Stimulated activated CD4-positive, alpha-beta T cell treated with anti-CD3 and anti-CD28 coated beads, Interleukin-4, amount 100 ng/mL, for 1 hour (primary cell): ENCODE data around the gene RANBP17.
"Not testable (repeated sequence)": the region's sequence is repeated elsewhere in the genome, so short reads cannot be mapped to it uniquely, and the experiment has no call there.

ENCODE experiments used
- DNase-seq: peaks from one replicate; pipeline ENCODE4 v3.0.0-alpha.2; 2020

The RANBP17 gene

GRCh38 chr5:170861917-170862766 lies at the start of gene RANBP17:
Gene RANBP17, plus strand, starts transcription at chr5:170862018.
- DNase-seq, result no peak

- no peak for DNase-seq
Observed at GRCh38 chr5:170813231-170813630, 48.6 kb upstream of the RANBP17 start.

GRCh38 chr5:170817195-170817594 lies 44.6 kb upstream of the RANBP17 start:
- no peak for DNase-seq

GRCh38 chr5:170818232-170818631 lies 43.6 kb upstream of the RANBP17 start:
- no peak for DNase-seq

GRCh38 chr5:170819824-170820223 lies 42.0 kb upstream of the RANBP17 start:
- no peak for DNase-seq

GRCh38 chr5:170821257-170821800 lies 40.5 kb upstream of the RANBP17 start:
- no peak for DNase-seq

GRCh38 chr5:170826117-170826516 lies 35.7 kb upstream of the RANBP17 start:
- DNase-seq, result no peak

GRCh38 chr5:170832241-170832640 lies 29.6 kb upstream of the RANBP17 start:
- DNase-seq, result no peak

GRCh38 chr5:170833981-170834380 lies 27.8 kb upstream of the RANBP17 start:
- not testable (repeated sequence) for DNase-seq

GRCh38 chr5:170836226-170836625 lies 25.6 kb upstream of the RANBP17 start:
- DNase-seq, result no peak

- no peak for DNase-seq
Observed at GRCh38 chr5:170843870-170844269, 17.9 kb upstream of the RANBP17 start.

GRCh38 chr5:170844651-170845050 lies 17.2 kb upstream of the RANBP17 start:
- no peak for DNase-seq

GRCh38 chr5:170846416-170846815 lies 15.4 kb upstream of the RANBP17 start:
- no peak for DNase-seq

GRCh38 chr5:170846846-170847245 lies 15.0 kb upstream of the RANBP17 start:
- DNase-seq, result no peak

- no peak for DNase-seq
Observed at GRCh38 chr5:170848033-170848432, 13.8 kb upstream of the RANBP17 start.

GRCh38 chr5:170849374-170849773 lies 12.4 kb upstream of the RANBP17 start:
- no peak for DNase-seq

GRCh38 chr5:170854566-170854965 lies 7.3 kb upstream of the RANBP17 start:
- DNase-seq, result no peak

GRCh38 chr5:170857066-170857465 lies 4.8 kb upstream of the RANBP17 start:
- DNase-seq, result no peak

- DNase-seq, result no peak
Observed at GRCh38 chr5:170860415-170860814, 1.4 kb upstream of the RANBP17 start.

GRCh38 chr5:170860818-170861666 lies 776 bp upstream of the RANBP17 start:
- no peak for DNase-seq

- DNase-seq, result peak; percentile 1
Observed at GRCh38 chr5:170861667-170861916, 226 bp upstream of the RANBP17 start.

- no peak for DNase-seq
Observed at GRCh38 chr5:170863646-170864045, 1.8 kb downstream of the RANBP17 start.

- DNase-seq, result no peak
Observed at GRCh38 chr5:170865622-170866021, 3.8 kb downstream of the RANBP17 start.

GRCh38 chr5:170867825-170868224 lies 6.0 kb downstream of the RANBP17 start:
- no peak for DNase-seq
